Esophagus muscularis mucosa (tissue), 3 donors: ENCODE results near the gene SHF.

Experiments used
- CTCF ChIP-seq, 3 experiments: fragments of 200-600 bp in 2 of 3; fragments of 450-650 bp in 1 of 3; sonication (generic) in 2 of 3; IDR thresholded peaks; one replicate each; pipeline ENCODE4 v1.5.1; 2017 to 2019; ENCODE audit warnings: antibody characterized with exemption in 3 of 3, mild to moderate bottlenecking in 2 of 3, moderate library complexity in 1 of 3
- POLR2A ChIP-seq: fragments of 450-650 bp; IDR thresholded peaks from one replicate; pipeline ENCODE4 v1.6.1; 2017; ENCODE audit warnings: antibody characterized with exemption, moderate library complexity, mild to moderate bottlenecking, low read depth

- TF ChIP-seq CTCF (IDR thresholded peaks at IDR 0.05) (no peak), POLR2A (no peak)
These were observed 48.0 kb downstream of the SHF start for GRCh38 chr15:45139770-45140169.
